Stimulated activated CD4-positive, alpha-beta T cell treated with anti-CD3 and anti-CD28 coated beads, Interleukin-12 subunit alpha, Interleukin-12 subunit beta, amount 100 ng/mL, for 24 hours (primary cell): Measurements from ENCODE around the gene RALGAPA1.
"Not testable (repeated sequence)": the region's sequence is repeated elsewhere in the genome, so short reads cannot be mapped to it uniquely, and the experiment has no call there.

Source experiments
- DNase-seq, 2 experiments: peaks; one replicate each; pipeline ENCODE4 v3.0.0-alpha.2; 2020; ENCODE audit warnings: low read depth in 2 of 2

Gene RALGAPA1

DNA sequence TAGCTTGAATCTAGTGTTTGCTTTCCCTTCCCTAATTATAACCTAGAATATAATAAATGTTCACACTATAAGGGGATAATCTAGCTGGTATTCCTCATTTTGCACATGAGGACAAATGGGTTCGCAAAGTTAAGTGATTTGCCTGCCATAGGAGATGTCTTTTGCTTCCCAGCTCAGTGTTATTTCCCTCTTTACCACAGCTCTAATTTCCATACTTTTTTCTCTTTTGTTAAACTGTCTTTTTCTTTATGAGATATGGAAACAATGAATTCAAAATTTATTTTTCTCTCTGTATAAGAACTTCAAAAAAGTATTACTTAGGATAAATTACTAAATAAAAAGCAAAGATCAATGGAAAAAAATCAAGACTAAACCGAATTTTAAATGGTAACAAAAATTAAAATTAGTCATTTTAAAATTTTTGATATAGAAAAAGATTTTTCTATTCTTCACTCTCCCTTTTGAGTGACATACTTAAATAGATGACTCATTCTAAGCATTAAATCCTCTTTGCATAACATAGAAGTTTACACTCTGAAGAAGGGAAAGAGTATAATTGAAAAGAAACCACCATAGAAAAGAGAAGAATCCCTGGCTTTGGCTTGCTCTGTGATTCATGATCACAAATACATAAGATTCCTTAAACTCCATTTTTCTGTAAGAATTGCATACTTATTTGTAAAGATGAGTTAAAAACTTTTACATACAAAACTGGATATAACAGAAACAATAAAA is 177.9 kb downstream of the RALGAPA1 start:
- DNase-seq: no peak

- no peak for DNase-seq
Observed at GRCh38 chr14:35628989-35629388, 180.1 kb downstream of the RALGAPA1 start.

GRCh38 chr14:35626947-35627346 is 182.1 kb downstream of the RALGAPA1 start:
- not testable (repeated sequence) for DNase-seq

DNA sequence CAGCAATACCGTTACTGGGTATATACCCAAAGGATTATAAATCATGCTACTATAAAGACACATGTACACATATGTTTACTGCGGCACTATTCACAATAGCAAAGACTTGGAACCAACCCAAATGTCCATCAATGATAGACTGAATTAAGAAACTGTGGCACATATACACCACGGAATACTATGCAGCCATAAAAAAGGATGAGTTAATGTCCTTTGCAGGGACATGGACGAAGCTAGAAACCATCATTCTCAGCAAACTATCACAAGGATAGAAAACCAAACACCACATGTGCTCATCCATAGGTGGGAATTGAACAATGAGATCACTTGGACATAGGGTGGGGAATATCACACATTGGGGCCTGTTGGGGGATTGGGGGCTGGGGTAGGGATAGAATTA is 187.1 kb downstream of the RALGAPA1 start:
- DNase-seq: not testable (repeated sequence)

- DNase-seq: not testable (repeated sequence)
Observed at GRCh38 chr14:35619998-35620397, 189.1 kb downstream of the RALGAPA1 start.

GRCh38 chr14:35619461-35619860 is 189.6 kb downstream of the RALGAPA1 start:
- not testable (repeated sequence) for DNase-seq

DNA sequence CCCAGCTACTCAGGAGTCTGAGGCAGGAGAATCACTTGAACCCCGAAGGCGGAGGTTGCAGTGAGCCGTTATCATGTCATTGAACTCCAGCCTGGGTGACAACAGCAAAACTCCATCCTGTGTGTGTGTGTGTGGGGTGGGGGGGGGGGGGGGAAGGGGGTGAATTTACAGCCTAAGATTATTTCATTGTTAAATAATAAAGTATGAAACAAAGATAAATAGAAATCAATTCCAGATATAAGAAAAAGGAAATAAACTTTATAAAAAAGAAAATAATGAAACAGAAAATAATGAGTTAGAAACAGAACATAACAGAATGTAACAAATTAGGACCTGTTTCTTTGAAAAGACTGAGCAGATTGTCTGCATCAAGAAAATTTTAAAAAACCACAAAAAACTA is 191.6 kb downstream of the RALGAPA1 start:
- DNase-seq: no peak

- no peak for DNase-seq
Observed at GRCh38 chr14:35607380-35607779, 201.7 kb downstream of the RALGAPA1 start.

- DNase-seq: no peak
Observed at GRCh38 chr14:35600253-35600652, 208.8 kb downstream of the RALGAPA1 start.

DNA sequence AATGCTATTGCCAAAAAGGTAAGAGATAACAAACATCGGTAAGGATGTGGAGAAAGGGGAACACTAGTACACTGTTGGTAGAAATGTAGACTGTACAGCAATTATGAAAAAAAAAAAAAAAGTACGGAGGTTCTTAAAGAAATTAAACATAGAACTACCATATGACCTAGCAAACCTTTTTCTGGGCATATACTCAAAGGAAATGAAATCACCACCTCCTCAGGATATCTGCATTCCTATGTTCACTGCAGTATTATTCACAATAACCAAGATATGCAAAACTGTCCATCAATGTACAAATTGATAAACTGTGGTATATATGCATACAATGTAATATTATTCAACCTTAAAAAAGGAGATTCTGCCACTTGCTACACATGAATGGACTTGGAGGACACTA is 214.5 kb downstream of the RALGAPA1 start:
- DNase-seq: no peak

- not testable (repeated sequence) for DNase-seq
Observed at GRCh38 chr14:35587373-35587772, 221.7 kb downstream of the RALGAPA1 start.

DNA sequence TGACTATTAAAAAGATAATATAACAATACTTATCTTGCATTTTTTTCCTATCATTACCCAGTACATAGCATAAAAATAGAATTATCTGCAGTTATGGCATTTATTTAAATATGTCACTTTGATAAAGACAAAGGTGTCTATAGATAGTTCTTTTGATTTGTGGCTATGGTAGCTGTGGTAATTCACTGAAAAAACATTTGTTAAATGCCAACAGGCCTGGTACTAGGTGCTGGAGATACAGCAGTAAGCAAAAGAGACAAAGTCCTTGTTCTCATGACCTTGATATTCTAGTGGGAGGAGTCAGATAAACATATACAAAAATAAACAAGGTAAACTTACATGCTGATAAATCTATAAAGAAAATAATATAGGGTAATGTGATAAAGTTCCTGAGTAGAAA is 230.5 kb downstream of the RALGAPA1 start:
- DNase-seq: no peak

DNA sequence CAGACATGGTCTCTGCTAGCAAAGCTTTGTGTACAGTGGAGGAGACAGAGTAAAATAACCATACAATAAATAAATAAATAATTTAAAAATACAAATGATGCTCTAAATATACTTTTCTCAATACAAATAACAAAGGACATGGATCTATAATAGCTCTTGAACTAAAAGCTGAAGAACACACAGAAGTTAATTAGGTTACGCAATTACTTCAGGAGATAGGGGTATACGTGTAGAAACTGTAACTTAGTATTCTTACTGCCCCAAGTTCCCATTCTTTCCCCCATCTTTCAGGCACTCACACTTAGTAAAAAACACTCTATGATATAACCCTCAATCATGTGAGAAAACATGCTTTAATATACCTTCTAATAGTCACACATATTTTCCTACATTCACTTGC is 231.0 kb downstream of the RALGAPA1 start:
- DNase-seq: no peak

DNA sequence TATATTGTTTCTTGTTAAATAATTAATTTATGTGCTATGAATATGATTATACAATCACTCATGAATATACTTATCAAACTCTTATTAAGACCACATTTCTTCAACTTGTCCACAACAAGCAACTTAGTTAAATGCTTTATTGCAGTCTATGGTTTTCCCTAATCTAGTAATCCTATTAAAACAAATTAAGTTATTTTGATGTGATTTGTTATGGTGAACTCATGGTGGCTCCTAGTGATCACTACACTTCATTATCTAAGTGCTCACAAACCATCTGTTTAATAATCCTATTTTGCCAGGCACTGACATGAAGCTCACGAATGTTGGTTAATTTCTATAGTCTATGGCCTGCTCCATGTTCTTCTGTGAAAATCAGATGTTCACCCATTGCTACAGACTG is 232.2 kb downstream of the RALGAPA1 start:
- no peak for DNase-seq

DNA sequence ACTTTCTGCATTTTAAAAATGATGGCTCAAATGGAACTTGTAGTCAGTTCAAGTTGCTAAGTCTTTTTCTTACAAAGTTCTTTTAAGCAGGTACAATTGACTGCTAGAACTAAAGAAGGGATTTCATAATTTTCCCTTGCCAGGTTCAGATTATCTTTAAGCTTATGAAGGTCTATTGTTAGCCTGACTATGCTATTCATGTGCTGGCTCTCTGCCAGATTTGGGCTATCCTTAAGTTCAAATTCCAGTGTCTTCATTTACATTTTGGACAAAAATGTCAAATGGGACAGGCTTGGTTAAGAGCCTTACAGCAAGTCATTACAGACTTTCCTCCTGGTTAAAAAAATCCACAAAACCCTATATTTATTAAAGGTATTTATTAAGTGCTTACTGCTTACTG is 232.8 kb downstream of the RALGAPA1 start:
- no peak for DNase-seq

DNA sequence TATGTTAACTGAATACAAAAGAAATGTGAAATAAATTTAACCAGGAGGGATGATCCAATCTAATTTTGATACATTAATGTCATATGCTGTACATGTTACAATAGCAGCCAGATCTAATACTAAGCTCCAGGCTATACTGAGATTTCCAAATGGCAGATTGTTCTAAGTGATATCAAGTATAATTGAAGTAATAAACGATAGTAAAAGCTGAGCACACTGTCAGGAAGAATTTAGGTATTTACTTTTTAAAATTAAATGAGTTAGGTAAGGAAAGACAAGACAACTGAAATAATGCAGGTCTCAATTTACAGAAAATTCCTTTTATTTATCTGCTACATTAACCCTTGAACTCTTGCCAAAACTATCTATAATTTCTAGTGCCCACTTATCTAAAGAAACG is 235.2 kb downstream of the RALGAPA1 start:
- DNase-seq: no peak

DNA sequence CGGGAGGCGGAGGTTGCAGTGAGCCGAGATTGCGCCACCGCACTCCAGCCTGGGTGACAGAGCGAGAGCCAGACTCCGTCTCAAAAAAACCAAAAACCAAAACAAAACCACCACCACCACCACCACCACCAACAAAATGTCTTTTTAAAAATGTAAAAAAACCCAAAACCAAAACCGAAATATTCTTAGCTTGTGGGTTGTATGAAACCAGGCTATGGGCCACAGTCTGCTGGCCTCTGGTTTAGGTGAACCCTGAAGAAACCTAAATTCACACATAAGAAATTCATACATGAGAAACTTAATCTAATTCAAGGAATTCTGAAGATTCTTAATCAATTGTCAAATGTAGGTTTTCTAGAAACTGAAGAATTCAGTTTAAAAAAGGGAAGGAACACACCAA is 237.5 kb downstream of the RALGAPA1 start:
- DNase-seq: no peak

- DNase-seq: no peak
Observed at GRCh38 chr14:35565871-35566464, 243.1 kb downstream of the RALGAPA1 start.

DNA sequence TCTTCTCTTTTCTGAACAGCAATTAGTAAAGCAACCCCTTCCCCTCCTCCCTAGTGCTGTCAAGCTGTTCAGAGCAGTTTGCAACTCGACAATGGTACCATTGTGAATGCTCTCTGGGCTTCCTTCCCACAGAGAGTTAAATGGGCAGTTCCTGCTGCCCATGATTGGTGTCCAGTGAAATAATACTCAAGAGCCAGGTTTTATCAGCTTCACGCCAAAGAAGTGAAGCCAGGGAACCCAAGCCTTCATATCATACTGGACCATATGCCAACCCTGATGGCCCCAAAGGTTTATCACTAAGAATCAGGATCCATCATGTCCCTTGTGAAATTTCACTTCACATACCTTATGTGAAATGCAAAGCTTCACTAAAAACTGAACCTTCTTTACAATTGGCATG is 250.4 kb downstream of the RALGAPA1 start:
- no peak for DNase-seq

GRCh38 chr14:35557221-35557747 is 251.8 kb downstream of the RALGAPA1 start:
- no peak for DNase-seq

GRCh38 chr14:35556548-35556947 is 252.5 kb downstream of the RALGAPA1 start:
- DNase-seq: no peak

DNA sequence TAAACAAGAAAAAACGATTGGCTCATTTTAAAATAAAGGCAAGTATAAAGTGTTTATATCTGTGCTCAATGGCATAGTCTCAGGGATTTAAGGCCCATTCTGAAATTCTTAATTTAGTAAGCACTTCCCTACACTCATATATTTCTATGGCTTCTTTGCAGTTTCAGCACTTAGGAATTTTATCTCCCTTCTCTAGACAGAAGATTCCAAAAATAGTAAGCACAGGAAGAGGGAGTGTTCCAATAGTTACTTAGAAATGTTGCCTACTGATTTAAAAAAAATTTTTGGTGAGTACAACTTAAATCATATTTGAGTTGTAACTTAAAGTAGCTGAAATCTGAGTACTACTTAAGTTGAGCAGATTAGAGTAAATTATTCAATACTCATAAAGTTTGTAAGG is 255.3 kb downstream of the RALGAPA1 start:
- DNase-seq: no peak

GRCh38 chr14:35551081-35551480 is 258.0 kb downstream of the RALGAPA1 start:
- no peak for DNase-seq
